Nephron (organoid): Measurements from ENCODE around the gene HTN1.
"Not testable (repeated sequence)": the region's sequence is repeated elsewhere in the genome, so short reads cannot be mapped to it uniquely, and the experiment has no call there.

Source experiments
- H3K27ac Mint-ChIP-seq, 3 experiments: 2 replicates each; pipeline ENCODE4 v1.8.0; 2020; ENCODE audit warnings: mixed read lengths in 3 of 3, mild to moderate bottlenecking in 2 of 3, moderate library complexity in 1 of 3
- H3K27me3 Mint-ChIP-seq: 2 replicates; pipeline ENCODE4 v1.8.0; 2021; ENCODE audit warnings: low read depth, mild to moderate bottlenecking, moderate library complexity, mixed read lengths
- H3K36me3 Mint-ChIP-seq: 2 replicates; pipeline ENCODE4 v1.8.0; 2020; ENCODE audit warnings: low read depth, mixed read lengths
- H3K4me1 Mint-ChIP-seq: 2 replicates; pipeline ENCODE4 v1.8.0; 2020; ENCODE audit warnings: mixed read lengths
- H3K4me3 Mint-ChIP-seq, 3 experiments: 2 replicates each; pipeline ENCODE4 v1.8.0; 2020; ENCODE audit warnings: mild to moderate bottlenecking in 3 of 3, mixed read lengths in 3 of 3, moderate library complexity in 2 of 3
- H3K9me3 Mint-ChIP-seq: 2 replicates; pipeline ENCODE4 v1.8.0; 2020; ENCODE audit warnings: mixed read lengths
- TF ChIP-seq, protein P1 (sequence below), 3 experiments: fragments of 200-600 bp; sonication (generic); IDR thresholded peaks; one replicate each; pipeline ENCODE4 v1.5.0; 2021; ENCODE audit warnings: antibody characterized with exemption in 3 of 3; ENCODE audit not compliant: unreplicated experiment in 3 of 3

Gene HTN1

DNA sequence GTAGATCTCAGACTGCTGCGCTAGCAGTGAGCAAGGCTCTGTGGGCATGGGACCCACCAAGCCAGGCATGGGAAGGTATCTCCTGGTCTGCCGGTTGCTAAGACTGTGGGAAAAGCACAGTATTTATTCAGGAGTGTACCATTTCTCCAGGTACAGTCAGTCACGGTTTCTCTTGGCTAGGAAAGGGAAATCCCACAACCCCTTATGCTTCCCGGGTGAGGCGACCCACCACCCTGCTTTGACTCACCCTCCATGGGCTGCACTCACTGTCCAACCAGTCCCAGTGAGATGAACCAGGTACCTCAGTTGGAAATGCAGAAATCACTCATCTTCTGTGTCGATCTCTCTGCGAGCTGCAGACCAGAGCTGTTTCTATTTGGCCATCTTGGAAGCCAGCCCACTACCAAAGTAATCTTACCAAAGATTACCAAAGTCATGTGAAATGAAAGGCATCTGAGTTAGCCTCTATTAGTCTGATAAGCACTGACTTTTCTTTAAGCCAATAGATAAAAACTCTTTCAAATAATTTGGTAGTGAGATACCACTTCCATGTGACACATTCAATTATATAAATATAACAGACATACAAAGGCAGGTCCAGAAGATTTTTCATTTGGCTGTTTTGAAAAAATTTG lies 8.5 kb upstream of the HTN1 start:
- no peak overlapping the region for H3K4me3 Mint-ChIP-seq
- H3K4me1 Mint-ChIP-seq: no peaks in the 10 kb centered on the region
- no peak overlapping the region for H3K27ac Mint-ChIP-seq
- H3K36me3 Mint-ChIP-seq: no peaks in the 10 kb centered on the region
- no peaks in the 10 kb centered on the region for H3K27me3 Mint-ChIP-seq
- peaks cover 17% of the 10 kb centered on the region for H3K9me3 Mint-ChIP-seq
- TF ChIP-seq, protein P1, sequence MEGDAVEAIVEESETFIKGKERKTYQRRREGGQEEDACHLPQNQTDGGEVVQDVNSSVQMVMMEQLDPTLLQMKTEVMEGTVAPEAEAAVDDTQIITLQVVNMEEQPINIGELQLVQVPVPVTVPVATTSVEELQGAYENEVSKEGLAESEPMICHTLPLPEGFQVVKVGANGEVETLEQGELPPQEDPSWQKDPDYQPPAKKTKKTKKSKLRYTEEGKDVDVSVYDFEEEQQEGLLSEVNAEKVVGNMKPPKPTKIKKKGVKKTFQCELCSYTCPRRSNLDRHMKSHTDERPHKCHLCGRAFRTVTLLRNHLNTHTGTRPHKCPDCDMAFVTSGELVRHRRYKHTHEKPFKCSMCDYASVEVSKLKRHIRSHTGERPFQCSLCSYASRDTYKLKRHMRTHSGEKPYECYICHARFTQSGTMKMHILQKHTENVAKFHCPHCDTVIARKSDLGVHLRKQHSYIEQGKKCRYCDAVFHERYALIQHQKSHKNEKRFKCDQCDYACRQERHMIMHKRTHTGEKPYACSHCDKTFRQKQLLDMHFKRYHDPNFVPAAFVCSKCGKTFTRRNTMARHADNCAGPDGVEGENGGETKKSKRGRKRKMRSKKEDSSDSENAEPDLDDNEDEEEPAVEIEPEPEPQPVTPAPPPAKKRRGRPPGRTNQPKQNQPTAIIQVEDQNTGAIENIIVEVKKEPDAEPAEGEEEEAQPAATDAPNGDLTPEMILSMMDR (IDR thresholded peaks at IDR 0.05; ENCODE audit: unreplicated experiment in 3 of 3): no peak

- not testable (repeated sequence) for H3K4me3 Mint-ChIP-seq, H3K9me3 Mint-ChIP-seq, H3K36me3 Mint-ChIP-seq, H3K27me3 Mint-ChIP-seq, H3K27ac Mint-ChIP-seq, H3K4me1 Mint-ChIP-seq
Observed at GRCh38 chr4:70056534-70056933, 6.3 kb downstream of the HTN1 start.

- TF ChIP-seq, protein P1 (IDR thresholded peaks at IDR 0.05; ENCODE audit: unreplicated experiment in 3 of 3): no peak
- no peaks in the 10 kb centered on the region for H3K9me3 Mint-ChIP-seq
- no peaks in the 10 kb centered on the region for H3K4me1 Mint-ChIP-seq
- no peak overlapping the region for H3K4me3 Mint-ChIP-seq
- H3K27ac Mint-ChIP-seq: no peak overlapping the region
- H3K36me3 Mint-ChIP-seq: no peaks in the 10 kb centered on the region
- H3K27me3 Mint-ChIP-seq: peaks cover 4% of the 10 kb centered on the region
Observed at GRCh38 chr4:70057651-70058050, 7.4 kb downstream of the HTN1 start.

DNA sequence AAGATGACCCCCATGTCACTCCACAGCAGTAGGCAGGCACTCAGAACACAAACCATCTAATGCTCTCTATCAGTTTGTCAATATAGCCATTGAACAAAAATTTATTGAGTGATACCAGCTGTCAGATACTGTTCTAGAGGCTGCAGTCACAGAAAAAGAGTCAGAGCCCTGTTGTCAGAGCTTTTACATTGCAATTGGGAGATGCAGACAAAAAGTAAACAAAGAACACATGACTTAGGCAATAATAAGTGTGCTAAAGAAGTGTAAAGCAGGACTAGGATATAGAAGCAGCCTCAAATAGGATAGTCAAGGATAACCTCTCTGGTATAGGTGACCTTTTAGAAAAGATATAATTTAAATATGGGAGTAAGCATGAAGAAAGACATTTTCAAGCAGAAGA lies 8.9 kb downstream of the HTN1 start:
- no peaks in the 10 kb centered on the region for H3K36me3 Mint-ChIP-seq
- H3K9me3 Mint-ChIP-seq: no peaks in the 10 kb centered on the region
- peaks cover 4% of the 10 kb centered on the region for H3K27me3 Mint-ChIP-seq
- H3K27ac Mint-ChIP-seq: no peak overlapping the region
- TF ChIP-seq, protein P1 (IDR thresholded peaks at IDR 0.05; ENCODE audit: unreplicated experiment in 3 of 3): no peak
- H3K4me3 Mint-ChIP-seq: no peak overlapping the region
- H3K4me1 Mint-ChIP-seq: no peaks in the 10 kb centered on the region

DNA sequence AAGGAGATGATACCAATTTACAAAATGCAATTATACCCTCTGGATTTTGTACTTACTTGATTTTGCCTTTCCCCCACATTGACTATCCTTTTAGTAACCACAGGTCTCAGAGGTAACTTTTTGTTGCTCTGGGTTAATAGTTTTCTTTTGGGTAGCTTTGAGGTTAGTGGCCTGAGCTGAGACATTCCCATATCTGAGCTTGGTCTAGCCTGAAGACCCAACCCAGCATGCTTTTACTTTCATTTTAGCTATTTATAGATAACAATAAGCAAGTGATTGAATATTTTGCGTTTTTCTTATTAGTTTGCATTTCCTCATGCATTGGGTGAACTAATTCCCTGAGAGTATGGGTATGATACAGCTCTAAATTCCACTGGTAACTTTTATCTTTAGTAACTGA lies 11.8 kb downstream of the HTN1 start:
- TF ChIP-seq, protein P1 (IDR thresholded peaks at IDR 0.05; ENCODE audit: unreplicated experiment in 3 of 3): no peak
- no peaks in the 10 kb centered on the region for H3K36me3 Mint-ChIP-seq
- no peak overlapping the region for H3K4me3 Mint-ChIP-seq
- no peaks in the 10 kb centered on the region for H3K4me1 Mint-ChIP-seq
- peaks cover 4% of the 10 kb centered on the region for H3K27me3 Mint-ChIP-seq
- H3K27ac Mint-ChIP-seq: no peak overlapping the region
- no peaks in the 10 kb centered on the region for H3K9me3 Mint-ChIP-seq

GRCh38 chr4:70080205-70080604 lies 30.0 kb downstream of the HTN1 start:
- H3K4me3 Mint-ChIP-seq: no peak overlapping the region
- no peaks in the 10 kb centered on the region for H3K27me3 Mint-ChIP-seq
- no peaks in the 10 kb centered on the region for H3K9me3 Mint-ChIP-seq
- H3K4me1 Mint-ChIP-seq: no peaks in the 10 kb centered on the region
- no peak overlapping the region for H3K27ac Mint-ChIP-seq
- TF ChIP-seq, protein P1 (IDR thresholded peaks at IDR 0.05; ENCODE audit: unreplicated experiment in 3 of 3): no peak
- H3K36me3 Mint-ChIP-seq: no peaks in the 10 kb centered on the region
